CD8-positive, alpha-beta memory T cell (primary cell): Measurements from ENCODE around the gene VSNL1. TPM values are rescaled to one million over a fixed set of nuclear protein-coding genes. Genes with fewer than 3 reads are reported as not detected.

Source experiments
- CTCF ChIA-PET: fragments of 350-600 bp; sonication (Branson Sonifier 250); formaldehyde crosslinking; loops from one replicate; lab custom pipeline; 2021; ENCODE audit warnings: antibody characterized with exemption; lab: Charles Lee
- POLR2A ChIA-PET: fragments of 350-600 bp; sonication (Branson Sonifier 250); formaldehyde crosslinking; loops from one replicate; lab custom pipeline; 2021; ENCODE audit warnings: antibody characterized with exemption; lab: Charles Lee
- DNase-seq, 5 donors: peaks; one replicate each; pipeline versions ENCODE4 v3.0.0 to v3.0.0-alpha.2; 2020 to 2022; ENCODE audit warnings: mixed read lengths in 1 of 5
- H3K27ac ChIP-seq: one replicate; pipeline ENCODE4 v1.7.0; 2013; ENCODE audit warnings: low read depth, mild to moderate bottlenecking, low read length, moderate library complexity
- H3K27me3 ChIP-seq: 2 replicates; pipeline ENCODE4 v1.7.0; 2013; ENCODE audit warnings: low read length, mild to moderate bottlenecking; ENCODE audit not compliant: insufficient read depth, poor library complexity, severe bottlenecking
- H3K36me3 ChIP-seq: 2 replicates; pipeline ENCODE4 v1.7.0; 2013; ENCODE audit warnings: mild to moderate bottlenecking, low read length, moderate library complexity; ENCODE audit not compliant: insufficient read depth
- H3K4me1 ChIP-seq: 2 replicates; pipeline ENCODE4 v1.7.0; 2013; ENCODE audit warnings: mild to moderate bottlenecking, low read length, moderate library complexity; ENCODE audit not compliant: insufficient read depth
- H3K4me3 ChIP-seq: 2 replicates; pipeline ENCODE4 v1.7.0; 2013; ENCODE audit warnings: mild to moderate bottlenecking, low read length
- H3K9me3 ChIP-seq: 2 replicates; pipeline ENCODE4 v1.7.0; 2013; ENCODE audit warnings: mild to moderate bottlenecking, low read length
- H3K27ac Mint-ChIP-seq, 8 donors: one replicate each; pipeline ENCODE4 v1.8.0; 2020 to 2021; ENCODE audit warnings: mixed read lengths in 8 of 8, mild to moderate bottlenecking in 6 of 8, inconsistent platforms in 3 of 8, moderate library complexity in 3 of 8
- H3K27me3 Mint-ChIP-seq, 2 donors: one replicate each; pipeline ENCODE4 v1.8.0; 2020 to 2021; ENCODE audit warnings: mixed read lengths in 2 of 2, mild to moderate bottlenecking in 1 of 2, moderate library complexity in 1 of 2
- H3K36me3 Mint-ChIP-seq, 3 donors: one replicate each; pipeline ENCODE4 v1.8.0; 2020 to 2021; ENCODE audit warnings: mixed read lengths in 3 of 3, inconsistent platforms in 1 of 3, mild to moderate bottlenecking in 1 of 3
- H3K4me1 Mint-ChIP-seq, 3 donors: one replicate each; pipeline ENCODE4 v1.8.0; 2020 to 2021; ENCODE audit warnings: mixed read lengths in 3 of 3, inconsistent platforms in 1 of 3, mild to moderate bottlenecking in 1 of 3
- H3K4me3 Mint-ChIP-seq, 7 donors: one replicate each; pipeline ENCODE4 v1.8.0; 2020 to 2021; ENCODE audit warnings: mixed read lengths in 7 of 7, mild to moderate bottlenecking in 6 of 7, moderate library complexity in 4 of 7, inconsistent platforms in 2 of 7
- H3K9me3 Mint-ChIP-seq, 5 donors: one replicate each; pipeline ENCODE4 v1.8.0; 2020 to 2022; ENCODE audit warnings: mixed read lengths in 5 of 5, mild to moderate bottlenecking in 3 of 5, moderate library complexity in 2 of 5, inconsistent platforms in 1 of 5
- polyA plus RNA-seq: library from polyadenylated mRNA; unstranded; fragments of 300-500 nt; fragmentation: Illumina TruSeq; gene quantifications from one replicate; pipeline ENCODE4 v1.2.3, GENCODE V29; 2021
- total RNA-seq, 2 experiments: library from RNA; stranded (reverse); gene quantifications; one replicate each; pipeline ENCODE4 v1.2.3, GENCODE V29; 2021

Gene VSNL1
- total and polyA plus RNA-seq, 3 experiments from 2014 or later = not detected

DNA sequence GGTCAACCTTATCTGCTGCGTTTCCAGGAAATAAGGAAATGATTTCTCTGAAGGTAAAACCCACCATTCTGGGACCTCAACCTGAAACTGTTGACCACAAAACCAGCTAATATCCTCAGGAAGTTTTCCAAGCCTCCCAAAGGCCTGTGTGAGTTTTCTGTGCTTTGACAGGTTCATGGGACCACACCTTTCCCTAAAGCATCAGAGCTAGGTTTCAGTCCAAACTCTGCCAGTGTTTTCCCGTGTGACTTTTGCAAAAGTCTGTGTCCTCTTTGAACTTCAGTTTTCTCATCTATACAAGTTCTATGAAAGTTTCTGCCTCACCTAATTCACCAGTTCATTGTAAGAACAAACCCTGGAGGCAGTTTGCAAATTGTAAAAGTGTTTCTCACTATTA lies 39.8 kb downstream of the VSNL1 start:
- no peaks in the 10 kb centered on the region for H3K4me1 Mint-ChIP-seq
- no peak overlapping the region for H3K27ac Mint-ChIP-seq
- no peak overlapping the region for H3K4me3 Mint-ChIP-seq
- Histone ChIP-seq H3K9me3 (no peaks in the 10 kb centered on the region), H3K27me3 (no peaks in the 10 kb centered on the region), H3K4me1 (no peaks in the 10 kb centered on the region), H3K27ac (no peak overlapping the region), H3K36me3 (no peaks in the 10 kb centered on the region), H3K4me3 (no peak overlapping the region)
- H3K9me3 Mint-ChIP-seq = peaks cover 0 to 5% (median 0%) of the 10 kb centered on the region in 5 donors
- no peak for DNase-seq
- POLR2A ChIA-PET = no interaction called here
- CTCF ChIA-PET = no interaction called here
- H3K27me3 Mint-ChIP-seq = peaks cover 2 to 4% of the 10 kb centered on the region in 2 donors
- H3K36me3 Mint-ChIP-seq = no peaks in the 10 kb centered on the region

DNA sequence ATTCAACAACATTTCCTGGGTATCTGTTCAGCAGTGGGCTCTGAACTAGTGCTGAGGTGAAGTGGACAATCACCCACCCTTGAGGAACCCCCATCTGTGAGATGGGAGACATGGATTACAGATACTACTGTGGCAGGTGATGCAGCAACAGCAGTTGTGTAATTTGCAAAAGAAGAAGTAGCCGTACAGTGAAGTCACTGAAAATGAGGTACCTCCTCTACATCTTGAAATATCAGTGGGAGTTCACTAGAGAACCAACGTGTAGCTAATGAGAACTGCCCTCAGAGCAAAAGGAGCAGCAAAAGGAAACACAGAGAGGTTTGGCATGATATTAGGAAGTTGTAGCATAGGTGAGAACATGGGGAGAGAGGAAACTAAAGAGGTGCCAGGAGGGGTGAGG lies 41.3 kb downstream of the VSNL1 start:
- Mint-ChIP-seq H3K4me3 (no peak overlapping the region), H3K27ac (no peak overlapping the region), H3K4me1 (no peaks in the 10 kb centered on the region), H3K9me3 (peaks cover 0 to 5% (median 0%) of the 10 kb centered on the region in 5 donors), H3K27me3 (peaks cover 2 to 8% of the 10 kb centered on the region in 2 donors), H3K36me3 (no peaks in the 10 kb centered on the region)
- ChIA-PET POLR2A (no interaction called here), CTCF (no interaction called here)
- Histone ChIP-seq H3K36me3 (no peaks in the 10 kb centered on the region), H3K9me3 (no peaks in the 10 kb centered on the region), H3K27ac (no peak overlapping the region), H3K4me3 (no peak overlapping the region), H3K27me3 (no peaks in the 10 kb centered on the region), H3K4me1 (no peaks in the 10 kb centered on the region)
- no peak for DNase-seq

DNA sequence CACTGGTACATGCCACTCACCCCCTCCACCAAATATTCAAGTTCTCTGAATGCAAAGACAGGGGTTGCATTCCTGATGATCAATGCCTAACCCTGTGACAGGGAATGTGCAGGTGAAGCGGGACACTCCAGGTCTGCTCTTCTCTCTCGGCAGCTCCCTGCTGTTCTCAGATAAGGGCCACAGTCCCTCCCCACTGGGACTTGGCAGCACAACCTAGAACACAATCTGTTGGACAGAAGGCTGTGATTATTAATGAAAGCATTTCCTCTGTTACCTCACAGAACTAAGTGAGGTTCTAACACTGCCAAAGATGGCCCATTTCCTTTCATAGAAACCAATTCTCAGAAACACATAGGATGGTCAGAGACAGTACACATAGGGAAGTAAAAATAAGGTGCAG lies 42.7 kb downstream of the VSNL1 start:
- no peaks in the 10 kb centered on the region for H3K4me1 ChIP-seq
- H3K4me3 Mint-ChIP-seq = no peak overlapping the region
- H3K27me3 Mint-ChIP-seq = peaks cover 0 to 6% of the 10 kb centered on the region in 2 donors
- H3K27me3 ChIP-seq = no peaks in the 10 kb centered on the region
- H3K36me3 Mint-ChIP-seq = no peaks in the 10 kb centered on the region
- H3K9me3 Mint-ChIP-seq = peaks cover 0 to 6% (median 0%) of the 10 kb centered on the region in 5 donors
- ChIA-PET CTCF (no interaction called here), POLR2A (no interaction called here)
- DNase-seq = no peak
- H3K27ac ChIP-seq = no peak overlapping the region
- no peaks in the 10 kb centered on the region for H3K4me1 Mint-ChIP-seq
- H3K4me3 ChIP-seq = no peak overlapping the region
- no peaks in the 10 kb centered on the region for H3K36me3 ChIP-seq
- no peaks in the 10 kb centered on the region for H3K9me3 ChIP-seq
- no peak overlapping the region for H3K27ac Mint-ChIP-seq

DNA sequence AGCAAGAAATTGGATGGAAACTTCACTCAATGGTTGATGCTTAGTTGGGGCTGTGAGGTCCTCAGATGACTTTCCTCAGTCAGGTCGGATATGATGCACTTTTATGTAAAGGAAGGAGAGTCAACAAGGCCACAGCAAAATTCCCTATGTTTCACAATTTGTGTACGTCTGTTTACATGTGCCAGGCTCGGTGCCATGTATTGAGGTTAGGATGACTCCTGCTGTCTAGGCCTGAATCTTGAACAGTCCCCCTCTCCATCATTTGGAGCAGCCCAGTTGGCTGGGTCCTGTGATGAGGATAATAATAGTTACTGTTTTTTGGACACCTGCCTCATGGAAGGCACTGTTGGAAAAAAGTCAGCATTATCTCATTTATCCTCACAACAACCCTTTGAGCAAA lies 43.1 kb downstream of the VSNL1 start:
- POLR2A ChIA-PET = no interaction called here
- Mint-ChIP-seq H3K4me1 (no peaks in the 10 kb centered on the region), H3K4me3 (no peak overlapping the region), H3K27me3 (peaks cover 0 to 4% of the 10 kb centered on the region in 2 donors), H3K9me3 (peaks cover 0 to 8% (median 0%) of the 10 kb centered on the region in 5 donors), H3K27ac (no peak overlapping the region), H3K36me3 (no peaks in the 10 kb centered on the region)
- Histone ChIP-seq H3K27ac (no peak overlapping the region), H3K4me3 (no peak overlapping the region), H3K4me1 (no peaks in the 10 kb centered on the region), H3K9me3 (no peaks in the 10 kb centered on the region), H3K27me3 (no peaks in the 10 kb centered on the region), H3K36me3 (no peaks in the 10 kb centered on the region)
- DNase-seq = no peak
- CTCF ChIA-PET = no interaction called here

DNA sequence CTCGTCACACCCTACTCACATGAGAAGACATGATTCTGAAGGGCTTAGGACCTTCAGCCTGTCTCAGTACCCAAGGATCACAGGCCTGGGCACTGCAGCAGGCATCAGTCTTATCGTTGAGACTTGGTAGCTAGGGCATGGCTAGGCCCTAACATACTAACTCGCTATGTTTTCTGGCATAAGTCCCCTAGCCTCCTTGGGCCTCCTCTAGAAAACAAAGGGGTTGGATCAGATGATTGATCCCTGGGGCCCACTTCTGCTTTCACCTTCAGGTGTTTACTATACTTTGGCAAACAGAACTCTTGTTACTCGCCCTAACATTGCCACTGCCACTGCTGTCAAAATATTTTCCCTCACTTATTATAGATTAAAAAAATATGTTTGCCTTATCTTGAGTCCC lies 44.2 kb downstream of the VSNL1 start:
- Histone ChIP-seq H3K36me3 (no peaks in the 10 kb centered on the region), H3K27me3 (no peaks in the 10 kb centered on the region), H3K4me3 (no peak overlapping the region), H3K4me1 (no peaks in the 10 kb centered on the region), H3K27ac (no peak overlapping the region), H3K9me3 (no peaks in the 10 kb centered on the region)
- Mint-ChIP-seq H3K27me3 (peaks cover 0 to 8% of the 10 kb centered on the region in 2 donors), H3K36me3 (no peaks in the 10 kb centered on the region), H3K4me1 (no peaks in the 10 kb centered on the region), H3K27ac (no peak overlapping the region), H3K9me3 (peaks cover 0 to 8% (median 0%) of the 10 kb centered on the region in 5 donors), H3K4me3 (no peak overlapping the region)
- ChIA-PET POLR2A (no interaction called here), CTCF (no interaction called here)
- no peak for DNase-seq

DNA sequence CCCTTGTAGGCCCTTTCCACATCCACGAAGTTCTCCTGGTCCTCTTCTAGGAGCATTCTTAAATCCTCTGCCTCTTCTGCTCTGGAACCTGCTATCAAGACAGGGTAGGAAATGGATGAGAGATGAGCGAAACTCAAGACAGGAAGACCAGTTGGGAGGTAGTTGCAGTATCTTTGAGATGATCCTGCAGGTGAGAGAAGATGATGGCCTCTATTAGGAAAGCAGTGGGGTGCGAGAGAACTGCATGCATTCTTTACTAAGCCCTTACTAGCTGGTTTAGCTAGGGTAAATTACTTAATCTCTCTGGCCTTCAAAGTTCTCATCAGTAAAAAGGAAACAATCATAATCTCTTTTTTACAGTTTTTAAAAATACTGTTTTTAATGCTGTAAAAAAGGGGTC lies 47.0 kb downstream of the VSNL1 start:
- Histone ChIP-seq H3K27ac (no peak overlapping the region), H3K36me3 (no peaks in the 10 kb centered on the region), H3K9me3 (no peaks in the 10 kb centered on the region), H3K4me1 (no peaks in the 10 kb centered on the region), H3K27me3 (no peaks in the 10 kb centered on the region), H3K4me3 (no peak overlapping the region)
- H3K27ac Mint-ChIP-seq = no peak overlapping the region
- ChIA-PET CTCF (no interaction called here), POLR2A (no interaction called here)
- H3K9me3 Mint-ChIP-seq = peaks cover 0 to 8% (median 0%) of the 10 kb centered on the region in 5 donors
- no peak for DNase-seq
- H3K27me3 Mint-ChIP-seq = peaks cover 0 to 8% of the 10 kb centered on the region in 2 donors
- no peak overlapping the region for H3K4me3 Mint-ChIP-seq
- H3K4me1 Mint-ChIP-seq = no peaks in the 10 kb centered on the region
- no peaks in the 10 kb centered on the region for H3K36me3 Mint-ChIP-seq

DNA sequence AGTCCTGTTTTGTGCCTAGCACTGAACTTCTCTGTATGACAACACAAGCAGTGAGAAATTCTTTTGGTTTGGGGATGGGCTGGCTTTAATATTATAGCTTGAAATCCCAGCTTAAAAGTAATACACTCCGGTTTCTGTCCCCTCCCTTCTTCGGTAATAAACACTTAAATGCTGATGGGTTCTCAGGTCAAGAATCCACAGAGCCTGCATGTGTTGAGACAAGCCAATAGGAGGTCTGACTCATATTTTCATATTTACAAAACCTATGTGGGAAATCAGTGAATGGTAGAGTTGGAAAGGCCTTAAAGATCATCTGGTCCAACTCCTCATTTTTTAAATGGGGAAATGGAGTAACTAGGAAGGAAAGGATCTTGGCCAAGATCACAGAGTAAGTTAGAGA lies 47.5 kb downstream of the VSNL1 start:
- no peak overlapping the region for H3K27ac ChIP-seq
- no peak overlapping the region for H3K4me3 ChIP-seq
- POLR2A ChIA-PET = no interaction called here
- Mint-ChIP-seq H3K36me3 (no peaks in the 10 kb centered on the region), H3K27me3 (peaks cover 0 to 8% of the 10 kb centered on the region in 2 donors), H3K27ac (no peak overlapping the region), H3K4me1 (no peaks in the 10 kb centered on the region), H3K9me3 (peaks cover 0 to 8% (median 0%) of the 10 kb centered on the region in 5 donors), H3K4me3 (no peak overlapping the region)
- no peak for DNase-seq
- no peaks in the 10 kb centered on the region for H3K27me3 ChIP-seq
- CTCF ChIA-PET = no interaction called here
- no peaks in the 10 kb centered on the region for H3K36me3 ChIP-seq
- no peaks in the 10 kb centered on the region for H3K4me1 ChIP-seq
- H3K9me3 ChIP-seq = no peaks in the 10 kb centered on the region

DNA sequence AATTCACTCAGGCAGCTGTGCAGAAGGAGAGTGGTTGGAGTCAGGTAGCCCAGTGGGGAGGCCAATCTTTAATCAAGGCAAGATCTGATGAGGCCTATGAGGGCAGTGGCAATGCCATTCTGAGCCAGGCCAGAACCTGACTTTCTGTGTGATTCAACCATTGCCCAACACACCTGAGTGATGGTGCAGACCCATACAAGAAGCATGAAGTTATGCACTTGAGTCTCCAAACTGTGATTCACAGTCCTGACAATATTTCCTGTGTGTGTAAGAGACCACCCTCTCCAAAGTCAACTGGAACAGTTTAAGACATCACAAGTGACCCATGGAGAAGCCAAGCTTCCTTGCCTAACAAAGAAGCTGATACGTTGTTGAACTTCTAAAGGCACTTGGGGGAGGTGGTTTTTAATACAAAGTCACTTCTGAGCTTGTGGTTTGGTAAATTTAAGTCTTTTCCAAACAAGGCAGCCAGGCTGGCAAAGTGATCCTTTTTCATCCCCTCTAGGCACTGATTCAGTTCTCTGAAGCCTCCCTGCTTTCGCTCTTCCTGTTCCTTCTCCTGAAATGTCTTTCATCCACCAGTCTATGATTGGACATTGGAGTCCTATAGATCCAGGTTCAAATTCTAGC lies 49.0 kb downstream of the VSNL1 start:
- H3K9me3 ChIP-seq = no peaks in the 10 kb centered on the region
- no peaks in the 10 kb centered on the region for H3K36me3 ChIP-seq
- Mint-ChIP-seq H3K27ac (no peak overlapping the region), H3K4me1 (no peaks in the 10 kb centered on the region), H3K27me3 (peaks cover 0 to 8% of the 10 kb centered on the region in 2 donors), H3K9me3 (peaks cover 0 to 8% (median 1%) of the 10 kb centered on the region in 5 donors), H3K36me3 (no peaks in the 10 kb centered on the region), H3K4me3 (no peak overlapping the region)
- H3K4me3 ChIP-seq = no peak overlapping the region
- POLR2A ChIA-PET = no interaction called here
- no peaks in the 10 kb centered on the region for H3K27me3 ChIP-seq
- H3K4me1 ChIP-seq = no peaks in the 10 kb centered on the region
- CTCF ChIA-PET = no interaction called here
- no peak overlapping the region for H3K27ac ChIP-seq
- DNase-seq = no peak
